ENCODE measurements around the gene ZNF883.

Gene ZNF883

DNA sequence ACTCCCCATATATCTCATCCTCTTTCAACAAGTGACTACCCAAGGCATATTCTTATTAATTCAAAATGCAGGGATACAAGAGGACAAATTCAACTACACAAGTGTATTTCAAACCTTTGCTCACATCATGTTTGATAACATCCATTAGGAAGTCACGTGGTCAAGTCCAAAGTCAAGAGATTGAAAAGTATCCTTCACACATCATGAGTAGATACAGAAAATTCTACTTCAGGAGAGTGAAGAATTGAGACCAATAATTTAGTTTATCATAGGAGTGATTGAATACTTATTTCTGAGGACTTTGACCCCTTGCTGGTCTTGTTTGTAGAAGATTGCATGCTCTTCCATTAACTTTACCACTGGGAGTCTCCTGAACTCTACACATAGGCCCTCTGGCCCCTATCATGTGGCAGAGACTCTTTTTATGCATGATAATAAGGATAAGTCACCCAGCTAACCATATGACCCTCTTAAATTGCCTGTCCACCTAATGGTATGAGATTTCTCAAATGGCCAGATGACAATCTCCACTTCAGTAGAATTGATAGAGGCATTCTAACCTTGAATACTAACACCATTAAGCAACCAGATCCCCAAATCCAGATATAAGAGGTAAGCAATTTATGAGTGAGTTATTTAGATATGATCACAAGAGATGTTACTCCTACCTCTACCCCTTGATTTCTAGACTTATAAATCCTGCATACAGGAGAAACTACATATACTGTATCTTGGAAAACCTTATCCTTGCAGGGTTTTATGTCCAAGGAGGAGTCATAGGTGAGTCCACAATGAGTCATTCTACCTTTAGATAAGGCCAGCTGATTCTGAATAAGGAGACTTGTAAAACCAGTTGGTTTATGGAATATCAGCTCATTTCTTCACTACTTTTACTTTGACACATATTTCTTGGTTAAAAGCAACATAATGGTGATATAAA, 94.7 kb downstream of the ZNF883 start:
- DNase-seq = no peak

DNA sequence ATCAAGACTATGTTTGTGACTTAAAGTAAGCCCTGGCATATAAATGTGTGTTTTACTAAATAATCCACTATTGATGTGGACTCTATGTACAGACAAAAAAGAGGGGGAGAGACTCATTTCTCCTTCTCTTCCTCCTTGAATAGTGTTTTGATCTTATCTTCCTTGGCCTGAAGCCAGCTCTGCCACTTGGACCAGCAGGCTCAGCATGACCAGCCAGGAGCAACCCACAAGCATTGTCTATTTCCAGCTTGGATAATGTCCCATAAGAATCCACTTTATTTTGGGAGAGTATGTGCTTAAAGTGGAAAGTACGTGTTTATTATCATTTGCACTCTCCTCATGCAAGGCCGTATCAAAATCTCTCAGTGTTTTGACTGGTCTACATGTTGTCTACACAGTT, 97.5 kb downstream of the ZNF883 start:
- DNase-seq = no peak

DNA sequence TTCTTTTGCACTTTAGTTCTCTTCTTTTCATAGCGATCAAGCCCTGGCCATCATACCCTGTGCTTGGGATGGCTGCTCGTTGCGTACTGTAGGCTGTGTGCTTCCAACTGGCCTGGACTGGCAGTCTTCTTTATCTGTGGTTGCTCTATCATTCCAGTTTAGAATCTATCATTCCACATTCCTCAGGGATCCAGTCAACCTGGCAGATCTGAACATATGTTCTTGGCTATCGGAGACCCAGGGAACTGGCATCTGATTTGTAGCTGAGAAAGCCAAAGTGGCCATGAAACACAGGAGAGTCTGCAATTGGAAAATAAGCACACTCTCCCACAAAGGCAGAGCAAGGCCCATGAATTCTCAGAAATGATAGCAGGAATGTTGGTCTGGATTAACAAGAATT, 98.7 kb downstream of the ZNF883 start:
- DNase-seq = no peak

DNA sequence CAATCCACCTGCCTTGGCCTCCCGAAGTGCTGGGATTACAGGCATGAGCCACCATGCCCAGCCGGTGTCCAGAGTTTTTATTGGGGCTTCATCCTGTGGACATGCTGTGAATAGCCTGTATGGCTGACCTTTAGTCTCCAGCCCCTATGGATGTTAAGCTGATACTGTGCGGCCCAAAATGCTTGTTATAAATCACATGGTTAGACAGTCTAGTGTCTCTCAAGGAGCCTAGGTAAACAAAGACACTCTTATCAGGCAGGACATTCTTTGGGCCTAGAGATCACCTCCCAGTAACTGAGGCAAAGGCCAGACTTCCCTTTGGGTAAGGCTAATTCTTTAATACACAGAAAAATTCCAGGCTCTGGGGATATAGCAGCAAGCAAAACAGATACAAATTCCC, 99.4 kb downstream of the ZNF883 start:
- no peak for DNase-seq

DNA sequence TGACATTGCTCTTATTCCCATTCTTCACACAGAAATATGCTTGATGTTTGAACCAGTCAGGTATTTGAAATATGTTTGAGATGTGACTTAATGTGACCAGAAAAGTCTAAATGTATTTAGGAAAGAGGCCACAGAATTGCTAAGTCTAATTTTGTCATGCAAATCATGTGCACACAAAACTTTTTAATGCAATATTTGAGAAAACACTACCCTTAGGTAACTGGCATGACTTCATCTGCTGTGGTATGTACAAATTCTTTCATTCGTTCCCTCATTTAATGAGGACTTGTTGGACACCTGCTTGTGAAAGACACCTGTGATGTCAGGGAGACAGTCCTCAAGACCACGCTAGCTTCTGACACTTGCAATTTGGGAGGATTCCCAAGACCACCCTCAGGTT, 100.3 kb downstream of the ZNF883 start:
- no peak for DNase-seq
